SK-N-MC (cell line): ENCODE data around the gene ITGB5.
A peak's percentile ranks its signal among the peaks of the same experiment; 100 is the strongest.

Source experiments
- DNase-seq: peaks from one replicate; pipeline ENCODE4 v3.0.0-alpha.2; 2011; ENCODE audit warnings: low read depth, low spot score
- H3K27ac ChIP-seq: fragments of 200-600 bp; sonication (generic); 2 replicates; pipeline ENCODE4 v1.5.1; 2016; ENCODE audit warnings: mixed run types
- H3K36me3 ChIP-seq: fragments of 200-600 bp; sonication (generic); 2 replicates; pipeline ENCODE4 v1.6.1; 2017; ENCODE audit warnings: antibody characterized with exemption, low read length, mixed read lengths; ENCODE audit not compliant: insufficient read depth
- H3K4me3 ChIP-seq: fragments of 200-600 bp; sonication (generic); 2 replicates; pipeline ENCODE4 v1.5.1; 2016
- H3K9ac ChIP-seq: fragments of 200-600 bp; sonication (generic); 2 replicates; pipeline ENCODE4 v1.8.0; 2017; ENCODE audit warnings: mixed run types, mixed read lengths; ENCODE audit not compliant: insufficient read length
- H3K9me3 ChIP-seq: fragments of 200-600 bp; sonication (generic); 2 replicates; pipeline ENCODE4 v1.6.1; 2017; ENCODE audit warnings: low read depth, mild to moderate bottlenecking, antibody characterized with exemption, low read length, moderate library complexity, mixed read lengths
- EZH2 ChIP-seq: fragments of 200-600 bp; sonication (generic); IDR thresholded peaks from one replicate; pipeline ENCODE4 v1.6.1; 2017; ENCODE audit warnings: antibody characterized with exemption
- FOXP2 ChIP-seq: optimal IDR thresholded peaks from 2 replicates; pipeline ENCODE3; 2011; ENCODE audit warnings: mild to moderate bottlenecking, moderate library complexity; ENCODE audit not compliant: insufficient read depth; ENCODE audit errors: extremely low read length, control extremely low read depth
- POLR2AphosphoS5 ChIP-seq: IDR thresholded peaks from 2 replicates; pipeline ENCODE4 v1.6.1; 2012; ENCODE audit warnings: mild to moderate bottlenecking, low read depth, low read length, borderline replicate concordance

ITGB5 gene

GRCh38 chr3:124881976-124882697, 5.0 kb downstream of the ITGB5 start:
- H3K36me3 ChIP-seq: no peaks in the 10 kb centered on the region
- DNase-seq: no peak
- H3K4me3 ChIP-seq: peak overlapping the region; percentile 70
- peak overlapping the region; percentile 90; the same call in 1 of the 2 replicates for H3K27ac ChIP-seq
- H3K9me3 ChIP-seq: no peaks in the 10 kb centered on the region
- TF ChIP-seq EZH2 (no peak), POLR2AphosphoS5 (no peak), FOXP2 (no peak)
- H3K9ac ChIP-seq: no peak overlapping the region

GRCh38 chr3:124879337-124879680, 7.9 kb downstream of the ITGB5 start:
- no peak for DNase-seq
- no peak overlapping the region for H3K9ac ChIP-seq
- no peak overlapping the region for H3K27ac ChIP-seq
- H3K9me3 ChIP-seq: no peaks in the 10 kb centered on the region; the same call in 1 of the 2 replicates
- TF ChIP-seq FOXP2: no peak
- no peak for TF ChIP-seq EZH2
- TF ChIP-seq POLR2AphosphoS5: no peak
- H3K36me3 ChIP-seq: no peaks in the 10 kb centered on the region
- H3K4me3 ChIP-seq: no peak overlapping the region

- DNase-seq: no peak
- H3K9ac ChIP-seq: no peak overlapping the region
- H3K36me3 ChIP-seq: no peaks in the 10 kb centered on the region
- H3K27ac ChIP-seq: no peak overlapping the region
- no peak for TF ChIP-seq FOXP2
- TF ChIP-seq POLR2AphosphoS5: no peak
- TF ChIP-seq EZH2: no peak
- no peak overlapping the region for H3K4me3 ChIP-seq
- no peaks in the 10 kb centered on the region; the same call in 1 of the 2 replicates for H3K9me3 ChIP-seq
Measured at GRCh38 chr3:124878561-124879336, 8.4 kb downstream of the ITGB5 start.

GRCh38 chr3:124877674-124878073, 9.5 kb downstream of the ITGB5 start:
- Histone ChIP-seq H3K36me3 (peaks cover 4% of the 10 kb centered on the region; the same call in 1 of the 2 replicates), H3K9me3 (no peaks in the 10 kb centered on the region; the same call in 1 of the 2 replicates), H3K4me3 (no peak overlapping the region), H3K27ac (no peak overlapping the region), H3K9ac (no peak overlapping the region)
- DNase-seq: no peak
- TF ChIP-seq EZH2: no peak
- TF ChIP-seq POLR2AphosphoS5: no peak
- TF ChIP-seq FOXP2: no peak

- Histone ChIP-seq H3K9me3 (no peaks in the 10 kb centered on the region; the same call in 1 of the 2 replicates), H3K9ac (peak overlapping the region; percentile 46), H3K27ac (peak overlapping the region; percentile 61; the same call in 1 of the 2 replicates), H3K4me3 (peak overlapping the region; percentile 42), H3K36me3 (peaks cover 13% of the 10 kb centered on the region; the same call in 1 of the 2 replicates)
- DNase-seq: no peak
- TF ChIP-seq FOXP2: no peak
- TF ChIP-seq POLR2AphosphoS5: peak; percentile 40; the same call in 1 of the 2 replicates
- TF ChIP-seq EZH2: no peak
Measured at GRCh38 chr3:124876401-124876878, 10.7 kb downstream of the ITGB5 start.

- Histone ChIP-seq H3K9me3 (no peaks in the 10 kb centered on the region; the same call in 1 of the 2 replicates), H3K36me3 (peaks cover 23% of the 10 kb centered on the region; the same call in 1 of the 2 replicates), H3K27ac (no peak overlapping the region), H3K4me3 (no peak overlapping the region), H3K9ac (no peak overlapping the region)
- TF ChIP-seq FOXP2 (no peak), POLR2AphosphoS5 (no peak), EZH2 (no peak)
- no peak for DNase-seq
Measured at GRCh38 chr3:124873226-124873625, 13.9 kb downstream of the ITGB5 start.

GRCh38 chr3:124867511-124867910, 19.7 kb downstream of the ITGB5 start:
- H3K9ac ChIP-seq: no peak overlapping the region
- DNase-seq: no peak
- TF ChIP-seq FOXP2 (no peak), POLR2AphosphoS5 (no peak), EZH2 (no peak)
- no peaks in the 10 kb centered on the region for H3K9me3 ChIP-seq
- no peak overlapping the region for H3K4me3 ChIP-seq
- H3K27ac ChIP-seq: no peak overlapping the region
- peaks cover 37% of the 10 kb centered on the region; the same call in 1 of the 2 replicates for H3K36me3 ChIP-seq

- Histone ChIP-seq H3K9me3 (no peaks in the 10 kb centered on the region), H3K36me3 (peaks cover 24% of the 10 kb centered on the region), H3K9ac (no peak overlapping the region), H3K4me3 (no peak overlapping the region), H3K27ac (no peak overlapping the region)
- TF ChIP-seq POLR2AphosphoS5: no peak
- TF ChIP-seq FOXP2: no peak
- no peak for TF ChIP-seq EZH2
- no peak for DNase-seq
Measured at GRCh38 chr3:124862006-124862405, 25.2 kb downstream of the ITGB5 start.
